HEK293 (cell line): ENCODE measurements around the gene CNN2.

Source experiments
- CTCF ChIA-PET: fragments of 350-600 bp; formaldehyde crosslinking; extraction: SDS; loops from one replicate; lab custom pipeline; 2021; ENCODE audit warnings: antibody characterized with exemption; lab: Yijun Ruan, JAX
- POLR2A ChIA-PET: fragments of 300-600 bp; formaldehyde crosslinking; extraction: SDS; loops from one replicate; lab custom pipeline; 2020; ENCODE audit warnings: antibody characterized with exemption, inconsistent platforms; lab: Yijun Ruan, JAX
- H3K27ac ChIP-seq: fragments of 200-500 bp; sonication (Bioruptor generic); 2 replicates; pipeline ENCODE4 v1.5.1; 2014; ENCODE audit warnings: low read depth, low read length, control low read depth, inconsistent platforms; ENCODE audit errors: extremely low read depth
- H3K36me3 ChIP-seq, 2 experiments: fragments of 200-500 bp in 1 of 2; sonication (Bioruptor generic) in 1 of 2; 1 replicate in 1 of 2; 2 replicates in 1 of 2; pipeline ENCODE4 v1.5.1; 2014 to 2017; ENCODE audit warnings: inconsistent platforms in 2 of 2, low read length in 2 of 2; ENCODE audit not compliant: control insufficient read depth in 2 of 2, insufficient read depth in 1 of 2
- H3K4me1 ChIP-seq: fragments of 200-500 bp; sonication (Bioruptor generic); 2 replicates; pipeline ENCODE4 v1.5.1; 2014; ENCODE audit warnings: mild to moderate bottlenecking, low read length, inconsistent platforms; ENCODE audit not compliant: control insufficient read depth, insufficient read depth
- H3K4me3 ChIP-seq: 2 replicates; pipeline ENCODE4 v1.5.1; 2011; ENCODE audit warnings: low read depth, mild to moderate bottlenecking, control low read depth, low read length, moderate library complexity
- H3K9me3 ChIP-seq: fragments of 200-500 bp; sonication (Bioruptor generic); 2 replicates; pipeline ENCODE4 v1.5.1; 2014; ENCODE audit warnings: low read depth, low read length, inconsistent platforms; ENCODE audit not compliant: control insufficient read depth, insufficient read depth
- BCL11B ChIP-seq: fragments of 450-650 bp; formaldehyde crosslinking; IDR thresholded peaks from 2 replicates; pipeline ENCODE4 v1.5.1; 2016; ENCODE audit warnings: low read depth, missing biosample characterization, missing genetic modification characterization
- GLIS1 ChIP-seq: fragments of 450-650 bp; formaldehyde crosslinking; IDR thresholded peaks from 2 replicates; pipeline ENCODE4 v1.5.1; 2016; ENCODE audit warnings: missing biosample characterization, missing genetic modification characterization
- KLF16 ChIP-seq: fragments of 450-650 bp; formaldehyde crosslinking; IDR thresholded peaks from 2 replicates; pipeline ENCODE4 v1.5.1; 2017; ENCODE audit warnings: missing biosample characterization, missing genetic modification characterization
- KLF17 ChIP-seq: fragments of 450-650 bp; formaldehyde crosslinking; IDR thresholded peaks from 2 replicates; pipeline ENCODE4 v1.5.1; 2016; ENCODE audit warnings: missing biosample characterization, missing genetic modification characterization
- SCRT1 ChIP-seq: fragments of 450-650 bp; formaldehyde crosslinking; IDR thresholded peaks from 2 replicates; pipeline ENCODE4 v1.5.1; 2016; ENCODE audit warnings: missing biosample characterization, missing genetic modification characterization, borderline replicate concordance
- SCRT2 ChIP-seq: fragments of 450-650 bp; formaldehyde crosslinking; IDR thresholded peaks from 2 replicates; pipeline ENCODE4 v1.5.1; 2016; ENCODE audit warnings: missing biosample characterization, missing genetic modification characterization
- ZBTB26 ChIP-seq: fragments of 450-650 bp; formaldehyde crosslinking; optimal IDR thresholded peaks from 2 replicates; pipeline ENCODE3; 2016; ENCODE audit warnings: missing biosample characterization, mild to moderate bottlenecking, missing genetic modification characterization
- ZIC2 ChIP-seq: fragments of 450-650 bp; formaldehyde crosslinking; IDR thresholded peaks from 2 replicates; pipeline ENCODE4 v1.5.1; 2016; ENCODE audit warnings: missing biosample characterization, missing genetic modification characterization
- ZNF223 ChIP-seq: fragments of 450-650 bp; formaldehyde crosslinking; IDR thresholded peaks from 2 replicates; pipeline ENCODE4 v1.5.1; 2016; ENCODE audit warnings: missing biosample characterization, missing genetic modification characterization
- ZNF248 ChIP-seq: fragments of 450-650 bp; formaldehyde crosslinking; IDR thresholded peaks from 2 replicates; pipeline ENCODE4 v1.5.1; 2017; ENCODE audit warnings: missing biosample characterization, missing genetic modification characterization
- ZNF350 ChIP-seq: fragments of 450-650 bp; formaldehyde crosslinking; IDR thresholded peaks from 2 replicates; pipeline ENCODE4 v1.5.0; 2017; ENCODE audit warnings: missing biosample characterization, mild to moderate bottlenecking, missing genetic modification characterization
- ZNF366 ChIP-seq: fragments of 450-650 bp; formaldehyde crosslinking; conservative IDR thresholded peaks from 2 replicates; pipeline ENCODE4 v1.5.1; 2016; ENCODE audit warnings: missing biosample characterization, missing genetic modification characterization
- ZNF600 ChIP-seq: fragments of 450-650 bp; formaldehyde crosslinking; IDR thresholded peaks from 2 replicates; pipeline ENCODE4 v1.5.1; 2016; ENCODE audit warnings: missing biosample characterization, missing genetic modification characterization
- ZNF610 ChIP-seq: fragments of 450-650 bp; formaldehyde crosslinking; IDR thresholded peaks from 2 replicates; pipeline ENCODE4 v1.5.1; 2016; ENCODE audit warnings: missing biosample characterization, missing genetic modification characterization, borderline replicate concordance
- ZSCAN23 ChIP-seq: fragments of 450-650 bp; formaldehyde crosslinking; IDR thresholded peaks from 2 replicates; pipeline ENCODE4 v1.5.1; 2016; ENCODE audit warnings: missing biosample characterization, missing genetic modification characterization
- TF ChIP-seq, protein P1 (sequence below): fragments of 450-650 bp; formaldehyde crosslinking; IDR thresholded peaks from 2 replicates; pipeline ENCODE4 v1.5.1; 2016; ENCODE audit warnings: missing biosample characterization, missing genetic modification characterization, borderline replicate concordance
- TF ChIP-seq, protein P2 (sequence below): fragments of 450-650 bp; formaldehyde crosslinking; IDR thresholded peaks from 2 replicates; pipeline ENCODE4 v1.5.1; 2017; ENCODE audit warnings: missing biosample characterization, missing genetic modification characterization

Gene CNN2

DNA sequence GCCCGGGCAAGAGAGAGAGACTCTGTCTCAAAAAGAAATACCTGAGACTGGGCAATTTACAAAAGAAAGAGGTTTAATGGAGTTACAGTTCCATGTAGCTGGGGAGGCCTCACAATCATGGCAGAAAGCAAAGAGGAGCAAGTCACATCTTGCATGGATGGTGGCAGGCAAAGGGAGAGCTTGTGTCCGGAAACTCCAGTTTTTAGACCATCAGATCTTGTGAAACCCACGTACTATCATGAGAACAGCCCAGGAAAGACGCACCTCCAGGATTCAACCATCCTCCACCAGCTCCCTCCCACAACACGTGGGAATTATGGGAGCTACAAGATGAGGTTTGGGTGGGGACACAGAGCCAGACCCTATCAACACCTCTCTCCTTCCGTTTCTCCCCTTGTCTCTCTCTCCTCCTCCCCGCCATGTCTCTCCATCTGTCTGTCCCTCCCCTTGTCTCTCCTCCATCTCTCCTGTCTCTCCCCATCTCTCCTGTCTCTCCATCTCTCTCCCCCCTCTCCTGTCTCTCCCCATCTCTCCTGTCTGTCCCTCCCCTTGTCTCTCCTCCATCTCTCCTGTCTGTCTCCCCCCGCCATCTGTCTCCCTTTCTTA is 58.7 kb downstream of the CNN2 start (continued):
- TF ChIP-seq, protein P1, sequence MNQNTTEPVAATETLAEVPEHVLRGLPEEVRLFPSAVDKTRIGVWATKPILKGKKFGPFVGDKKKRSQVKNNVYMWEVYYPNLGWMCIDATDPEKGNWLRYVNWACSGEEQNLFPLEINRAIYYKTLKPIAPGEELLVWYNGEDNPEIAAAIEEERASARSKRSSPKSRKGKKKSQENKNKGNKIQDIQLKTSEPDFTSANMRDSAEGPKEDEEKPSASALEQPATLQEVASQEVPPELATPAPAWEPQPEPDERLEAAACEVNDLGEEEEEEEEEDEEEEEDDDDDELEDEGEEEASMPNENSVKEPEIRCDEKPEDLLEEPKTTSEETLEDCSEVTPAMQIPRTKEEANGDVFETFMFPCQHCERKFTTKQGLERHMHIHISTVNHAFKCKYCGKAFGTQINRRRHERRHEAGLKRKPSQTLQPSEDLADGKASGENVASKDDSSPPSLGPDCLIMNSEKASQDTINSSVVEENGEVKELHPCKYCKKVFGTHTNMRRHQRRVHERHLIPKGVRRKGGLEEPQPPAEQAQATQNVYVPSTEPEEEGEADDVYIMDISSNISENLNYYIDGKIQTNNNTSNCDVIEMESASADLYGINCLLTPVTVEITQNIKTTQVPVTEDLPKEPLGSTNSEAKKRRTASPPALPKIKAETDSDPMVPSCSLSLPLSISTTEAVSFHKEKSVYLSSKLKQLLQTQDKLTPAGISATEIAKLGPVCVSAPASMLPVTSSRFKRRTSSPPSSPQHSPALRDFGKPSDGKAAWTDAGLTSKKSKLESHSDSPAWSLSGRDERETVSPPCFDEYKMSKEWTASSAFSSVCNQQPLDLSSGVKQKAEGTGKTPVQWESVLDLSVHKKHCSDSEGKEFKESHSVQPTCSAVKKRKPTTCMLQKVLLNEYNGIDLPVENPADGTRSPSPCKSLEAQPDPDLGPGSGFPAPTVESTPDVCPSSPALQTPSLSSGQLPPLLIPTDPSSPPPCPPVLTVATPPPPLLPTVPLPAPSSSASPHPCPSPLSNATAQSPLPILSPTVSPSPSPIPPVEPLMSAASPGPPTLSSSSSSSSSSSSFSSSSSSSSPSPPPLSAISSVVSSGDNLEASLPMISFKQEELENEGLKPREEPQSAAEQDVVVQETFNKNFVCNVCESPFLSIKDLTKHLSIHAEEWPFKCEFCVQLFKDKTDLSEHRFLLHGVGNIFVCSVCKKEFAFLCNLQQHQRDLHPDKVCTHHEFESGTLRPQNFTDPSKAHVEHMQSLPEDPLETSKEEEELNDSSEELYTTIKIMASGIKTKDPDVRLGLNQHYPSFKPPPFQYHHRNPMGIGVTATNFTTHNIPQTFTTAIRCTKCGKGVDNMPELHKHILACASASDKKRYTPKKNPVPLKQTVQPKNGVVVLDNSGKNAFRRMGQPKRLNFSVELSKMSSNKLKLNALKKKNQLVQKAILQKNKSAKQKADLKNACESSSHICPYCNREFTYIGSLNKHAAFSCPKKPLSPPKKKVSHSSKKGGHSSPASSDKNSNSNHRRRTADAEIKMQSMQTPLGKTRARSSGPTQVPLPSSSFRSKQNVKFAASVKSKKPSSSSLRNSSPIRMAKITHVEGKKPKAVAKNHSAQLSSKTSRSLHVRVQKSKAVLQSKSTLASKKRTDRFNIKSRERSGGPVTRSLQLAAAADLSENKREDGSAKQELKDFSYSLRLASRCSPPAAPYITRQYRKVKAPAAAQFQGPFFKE (tag by site-specific recombination): no peak
- TF ChIP-seq ZSCAN23 (tag by site-specific recombination) (no peak), ZNF610 (no peak)

DNA sequence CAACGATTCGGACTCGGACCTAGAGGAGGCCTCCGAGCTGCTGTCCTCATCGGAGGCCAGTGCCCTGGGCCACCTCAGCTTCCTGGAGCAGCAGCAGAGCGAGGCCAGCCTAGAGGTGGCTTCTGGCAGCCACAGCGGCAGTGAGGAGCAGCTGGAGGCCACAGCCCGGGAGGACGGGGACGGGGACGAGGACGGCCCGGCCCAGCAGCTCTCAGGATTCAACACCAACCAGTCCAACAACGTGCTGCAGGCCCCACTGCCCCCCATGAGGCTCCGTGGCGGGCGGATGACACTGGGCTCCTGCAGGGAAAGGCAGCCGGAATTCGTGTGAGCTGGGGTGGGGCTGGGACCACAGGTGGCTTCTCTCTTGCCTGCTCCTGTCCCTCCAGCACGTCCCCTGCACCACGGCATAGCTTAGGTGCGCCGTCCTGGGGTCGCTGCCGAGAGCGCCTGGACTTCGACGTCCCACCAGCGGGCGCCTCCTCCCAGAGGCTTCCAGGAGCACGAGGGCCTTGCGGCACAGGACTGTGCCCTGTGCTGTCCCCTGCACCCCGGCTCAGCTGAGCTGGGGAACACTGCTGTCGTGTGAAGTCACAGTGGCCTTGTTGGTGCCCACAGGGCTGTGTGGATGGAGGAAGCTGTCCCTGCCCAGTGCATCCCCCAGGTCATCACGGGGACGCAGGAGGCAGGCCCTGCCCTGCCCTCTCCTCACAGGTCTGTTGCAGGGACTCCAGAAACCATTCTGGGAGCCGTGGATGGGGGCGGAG is 59.5 kb downstream of the CNN2 start:
- TF ChIP-seq, protein P2, sequence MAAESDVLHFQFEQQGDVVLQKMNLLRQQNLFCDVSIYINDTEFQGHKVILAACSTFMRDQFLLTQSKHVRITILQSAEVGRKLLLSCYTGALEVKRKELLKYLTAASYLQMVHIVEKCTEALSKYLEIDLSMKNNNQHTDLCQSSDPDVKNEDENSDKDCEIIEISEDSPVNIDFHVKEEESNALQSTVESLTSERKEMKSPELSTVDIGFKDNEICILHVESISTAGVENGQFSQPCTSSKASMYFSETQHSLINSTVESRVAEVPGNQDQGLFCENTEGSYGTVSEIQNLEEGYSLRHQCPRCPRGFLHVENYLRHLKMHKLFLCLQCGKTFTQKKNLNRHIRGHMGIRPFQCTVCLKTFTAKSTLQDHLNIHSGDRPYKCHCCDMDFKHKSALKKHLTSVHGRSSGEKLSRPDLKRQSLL (tag by site-specific recombination): no peak
- TF ChIP-seq ZNF366 (0 out of 2 replicates have a peak, but pooled peaks have one; percentile 12), KLF17 (tag by site-specific recombination) (0 out of 2 replicates have a peak, but pooled peaks have one; percentile 6), GLIS1 (tag by site-specific recombination) (peak; percentile 40; the same call in 1 of the 2 replicates), SCRT2 (tag by site-specific recombination) (peak; percentile 46), ZNF223 (tag by site-specific recombination) (0 out of 2 replicates have a peak, but pooled peaks have one; percentile 41), SCRT1 (tag by site-specific recombination) (0 out of 2 replicates have a peak, but pooled peaks have one; percentile 42), KLF16 (tag by site-specific recombination) (no peak), ZIC2 (tag by site-specific recombination) (0 out of 2 replicates have a peak, but pooled peaks have one; percentile 40), ZNF600 (tag by site-specific recombination) (peak; percentile 29; the same call in 1 of the 2 replicates), ZNF248 (no peak), ZBTB26 (tag by site-specific recombination) (peak; percentile 4), ZNF350 (tag by site-specific recombination) (no peak), BCL11B (tag by site-specific recombination) (no peak)
- Histone ChIP-seq H3K36me3 (peaks cover 0 to 36% of the 10 kb centered on the region in 2 experiments; a peak in 1 of 3 replicates), H3K4me3 (no peak overlapping the region), H3K27ac (no peak overlapping the region), H3K4me1 (no peaks in the 10 kb centered on the region), H3K9me3 (no peaks in the 10 kb centered on the region)
- ChIA-PET POLR2A (interaction anchor here (0.8 to 2.9 kb wide), 9 partner anchors 9 to 183 kb away, joined by 3 to 18 read pairs (median 5); partner anchors contain the start of genes ABCA7, CIRBP, CNN2 and GPX4), CTCF (interaction anchor here (1.6 kb wide), 1 partner anchor 27 kb away, joined by 3 read pairs; no protein-coding TSS in a partner anchor)
